ENCODE measurements around the gene PRTFDC1.

GRCh38 chr10:24938525-24938924, 13.9 kb downstream of the PRTFDC1 start:
- TF ChIP-seq POLR2A (IDR thresholded peaks at IDR 0.05; ENCODE audit: control extremely low read depth in 1 of 2, low read depth in 2 of 2, low read length in 2 of 2) (no peak), RFX5 (IDR thresholded peaks at IDR 0.05; ENCODE audit: borderline replicate concordance, low read depth, low read length) (no peak), NRF1 (IDR thresholded peaks at IDR 0.05; ENCODE audit: low read depth, low read length) (no peak)

Data from H1 (cell line).